HG02870 (cell line): ENCODE data around the gene EHMT1.
"Not testable (repeated sequence)": the region's sequence is repeated elsewhere in the genome, so short reads cannot be mapped to it uniquely, and the experiment has no call there.

Experiments
- ATAC-seq: cut with Tn5 transposase; IDR thresholded peaks from one replicate; pipeline ENCODE4 v1.9.1; 2021; ENCODE audit warnings: mild to moderate bottlenecking, moderate library complexity; ENCODE audit not compliant: unreplicated experiment

EHMT1 gene

DNA sequence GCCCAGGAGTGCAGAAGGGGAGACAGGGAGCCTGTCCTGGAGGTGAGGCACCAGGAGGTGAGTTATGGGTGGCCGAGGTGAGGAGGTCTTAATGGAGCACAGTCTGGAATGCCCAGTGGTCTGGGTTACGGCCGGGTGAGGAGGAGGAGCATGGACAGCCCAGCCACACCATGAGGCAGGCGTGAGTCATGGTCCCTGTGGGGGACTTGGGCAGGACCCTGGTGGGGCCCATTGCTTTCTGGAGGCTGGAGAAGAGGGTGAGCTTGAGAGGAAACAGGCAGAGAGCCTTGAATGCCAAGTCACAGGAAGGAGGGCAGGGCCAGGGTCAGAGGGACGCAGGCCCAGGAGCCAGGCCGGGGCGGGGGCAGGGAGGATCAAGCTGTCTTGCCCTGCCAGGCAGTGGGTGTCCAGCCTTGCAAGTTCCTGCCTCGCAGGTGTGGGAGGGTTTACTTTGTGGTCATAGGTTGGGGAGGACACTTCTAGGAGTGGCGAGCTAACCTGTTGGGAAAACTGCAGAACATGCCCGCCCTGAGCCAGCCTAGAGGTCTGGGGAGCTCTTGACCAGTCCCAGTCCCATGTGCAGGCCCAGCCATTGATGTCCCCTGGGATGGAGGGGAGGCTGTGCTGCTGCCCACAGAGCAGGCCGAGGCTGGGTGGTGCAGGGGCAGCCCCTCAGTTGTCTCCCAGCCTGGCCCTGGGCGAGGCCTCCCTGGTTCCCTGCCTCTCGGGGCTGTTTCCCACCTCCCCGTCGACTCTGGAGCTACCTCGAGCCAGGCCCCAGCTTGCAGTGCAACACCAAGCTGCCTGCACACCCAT, 261.6 kb downstream of the EHMT1 start:
- ATAC-seq: no peak

DNA sequence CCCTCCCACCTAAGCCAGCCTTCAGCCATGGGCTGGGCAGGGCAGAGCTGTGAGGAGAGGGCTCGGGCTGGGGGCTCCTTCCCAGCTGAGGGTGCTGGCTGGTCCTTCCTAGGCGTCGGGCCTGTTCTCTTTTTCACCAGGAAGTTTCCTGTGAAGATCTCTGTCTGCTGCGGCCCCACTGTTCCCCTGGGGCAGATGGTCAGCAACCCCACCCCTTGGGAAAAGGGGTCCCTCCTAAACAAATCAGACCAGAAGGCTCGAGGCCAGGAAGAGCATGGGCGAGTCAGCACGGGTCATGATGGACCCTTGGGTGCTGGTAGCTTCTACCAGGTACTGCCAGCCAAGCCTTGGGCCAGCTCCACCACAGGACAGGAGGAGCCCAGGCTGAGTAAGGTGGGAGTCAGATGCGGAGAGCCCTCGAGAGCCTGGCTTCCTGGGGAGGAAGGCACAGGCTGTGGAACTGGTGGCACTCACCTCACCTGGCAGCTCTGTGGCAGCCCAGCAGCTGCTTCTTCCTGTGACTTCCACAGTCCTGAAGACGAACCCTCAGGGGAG, 262.2 kb downstream of the EHMT1 start:
- no peak for ATAC-seq

DNA sequence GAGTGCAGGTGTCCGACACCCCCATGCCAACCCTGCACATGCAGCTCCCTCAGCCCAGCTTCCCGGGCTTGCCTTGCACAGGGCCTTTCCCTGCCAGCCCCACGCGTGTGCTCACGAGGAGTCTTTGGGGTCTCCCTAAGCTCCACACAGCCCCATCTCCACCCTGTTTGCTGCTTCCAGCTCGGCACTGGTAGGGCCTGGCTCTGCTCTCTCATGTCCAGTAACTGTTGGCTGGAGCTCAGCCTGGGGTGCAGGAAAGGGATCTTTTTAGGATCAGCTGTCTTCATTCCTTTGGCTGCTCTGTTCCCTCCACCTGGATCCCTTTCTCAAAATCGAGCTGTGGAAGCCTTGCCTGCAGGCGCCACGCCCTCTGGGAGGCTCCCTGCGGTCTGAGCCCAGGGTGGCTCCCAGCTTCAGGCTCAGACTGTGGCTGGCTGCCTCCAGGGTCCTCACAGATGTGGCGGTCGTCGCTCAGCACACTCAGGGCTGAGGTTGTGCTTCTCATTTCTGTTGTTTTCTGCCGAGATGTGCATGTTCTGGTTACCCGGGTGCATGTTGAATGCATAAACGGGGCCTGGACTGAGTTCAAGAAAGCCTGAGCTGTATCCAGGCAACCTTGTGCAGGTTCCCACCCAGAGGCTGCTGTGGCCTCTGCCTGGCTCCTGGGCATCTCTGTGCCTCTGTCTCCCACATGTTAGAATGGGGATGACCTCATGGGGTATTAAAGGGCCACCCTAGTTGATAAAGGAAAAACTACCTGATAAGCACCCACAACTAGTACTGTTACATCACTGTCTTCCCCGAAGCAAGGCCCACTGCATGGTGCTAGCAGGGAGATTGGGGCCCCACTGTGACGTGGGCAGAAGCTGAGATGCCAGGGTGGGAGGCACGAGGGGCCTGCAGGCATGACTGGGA, 263.0 kb downstream of the EHMT1 start:
- no peak for ATAC-seq

DNA sequence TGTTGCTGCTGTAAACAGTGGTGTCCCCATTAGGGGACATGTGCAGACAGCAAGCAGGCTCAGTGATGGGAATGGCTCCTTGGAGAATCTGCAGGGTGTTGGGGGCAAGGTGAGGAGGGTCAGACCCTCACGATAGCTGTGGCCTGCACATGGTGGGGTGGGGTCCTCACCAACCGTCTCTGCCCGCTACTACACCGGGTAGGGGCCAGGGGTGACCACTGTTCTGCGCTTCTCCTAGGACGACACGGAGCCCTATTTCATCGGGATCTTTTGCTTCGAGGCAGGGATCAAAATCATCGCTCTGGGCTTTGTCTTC, 263.7 kb downstream of the EHMT1 start:
- no peak for ATAC-seq

DNA sequence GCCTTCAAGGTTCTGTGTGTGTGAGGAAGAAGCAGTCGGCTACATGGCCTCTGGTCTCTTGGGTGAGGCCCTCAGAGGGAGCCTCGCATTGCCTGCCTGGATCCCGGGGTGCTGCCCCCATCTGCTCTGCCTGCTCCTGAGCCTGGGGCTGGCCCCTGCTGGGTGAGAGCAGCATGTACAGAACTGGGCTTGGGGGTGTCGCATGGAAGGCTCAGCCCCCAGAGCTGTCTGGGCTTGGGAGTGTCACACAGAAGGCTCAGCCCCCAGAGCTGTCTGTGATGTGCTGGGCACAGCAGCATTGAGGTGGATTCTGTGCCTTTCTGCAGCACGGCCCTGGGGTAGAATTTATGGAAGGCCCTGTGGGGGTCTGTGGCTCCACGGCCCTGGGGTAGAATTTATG, 265.2 kb downstream of the EHMT1 start:
- ATAC-seq: not testable (repeated sequence)

DNA sequence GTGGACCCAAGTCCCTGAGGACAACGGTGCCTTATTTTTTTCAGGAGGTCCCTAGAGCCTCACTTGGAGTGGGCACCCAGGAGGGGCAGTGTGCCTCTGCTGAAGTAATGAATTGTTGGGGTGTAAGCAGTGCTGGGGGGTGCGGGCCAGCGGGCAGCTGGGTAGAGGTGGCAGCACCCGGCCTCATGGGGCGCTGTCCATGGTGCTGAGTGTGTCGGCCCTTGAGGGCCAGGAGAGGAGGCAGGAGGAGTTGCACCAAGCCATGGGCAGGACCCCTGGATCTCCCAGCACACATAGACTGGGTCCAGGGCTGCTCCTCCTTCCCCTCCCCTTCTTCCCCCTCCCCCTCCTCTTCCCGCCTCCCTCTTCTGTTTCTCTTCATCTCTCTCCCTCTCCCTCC, 265.7 kb downstream of the EHMT1 start:
- not testable (repeated sequence) for ATAC-seq

DNA sequence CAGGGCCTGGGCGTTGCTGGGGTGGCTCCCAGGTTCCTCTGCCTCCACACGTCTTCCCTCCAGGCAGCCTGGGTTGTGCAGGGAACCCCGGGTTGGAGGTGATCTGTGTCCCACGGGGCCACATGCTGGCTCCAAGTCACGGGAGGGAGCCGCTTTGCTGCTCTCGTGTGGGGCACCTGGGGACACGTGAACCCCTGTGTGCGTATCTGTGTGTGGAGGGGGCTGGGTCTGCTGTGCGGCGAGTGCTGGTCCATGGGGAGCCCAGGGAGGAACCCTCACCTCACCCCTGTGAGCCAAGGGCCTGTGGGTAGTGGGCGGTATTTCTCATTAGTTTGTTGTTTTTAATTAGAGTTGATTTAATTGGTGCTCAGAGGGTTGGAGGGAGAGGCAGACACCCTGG, 266.3 kb downstream of the EHMT1 start:
- not testable (repeated sequence) for ATAC-seq
